HepG2 (cell line): Measurements from ENCODE around the gene C4B. TPM values are rescaled to one million over a fixed set of nuclear protein-coding genes. Genes with fewer than 3 reads are reported as not detected.

ENCODE experiments used
- FOXC1 ChIP-seq: sonication (generic); formaldehyde crosslinking; IDR thresholded peaks from 2 replicates; pipeline ENCODE4 v1.8.0; 2022; ENCODE audit warnings: mild to moderate bottlenecking, missing genetic modification reagents, borderline replicate concordance
- RFXANK ChIP-seq: IDR thresholded peaks from 2 replicates; pipeline ENCODE4 v1.6.1; 2016
- SMAD1 ChIP-seq: sonication (generic); formaldehyde crosslinking; IDR thresholded peaks from 2 replicates; pipeline ENCODE4 v1.4.0; 2020; ENCODE audit warnings: missing genetic modification reagents, low read depth, mild to moderate bottlenecking, borderline replicate concordance
- TARDBP ChIP-seq: sonication (generic); formaldehyde crosslinking; IDR thresholded peaks from 2 replicates; pipeline ENCODE4 v1.8.0; 2022; ENCODE audit warnings: mild to moderate bottlenecking, missing genetic modification reagents
- TOPORS ChIP-seq: sonication (generic); formaldehyde crosslinking; IDR thresholded peaks from 2 replicates; pipeline ENCODE4 v1.8.0; 2023; ENCODE audit warnings: mild to moderate bottlenecking, missing genetic modification reagents
- ZFP62 ChIP-seq: sonication (generic); formaldehyde crosslinking; IDR thresholded peaks from 2 replicates; pipeline ENCODE4 v1.4.0; 2020; ENCODE audit warnings: missing genetic modification reagents
- ZNF274 ChIP-seq: sonication (generic); formaldehyde crosslinking; IDR thresholded peaks from 2 replicates; pipeline ENCODE4 v1.5.1; 2020; ENCODE audit warnings: mild to moderate bottlenecking, missing genetic modification reagents
- polyA plus RNA-seq, 8 experiments: library from polyadenylated mRNA; depleted of rRNA in 3 of 8; stranded (reverse) in 7 of 8; unstranded in 1 of 8; fragments of >200 nt; fragmentation: Illumina TruSeq in 4 of 8; extraction: Trizol in 4 of 8; gene quantifications; 2 replicates each; pipeline versions ENCODE4 v1.2.1 to v1.2.3, GENCODE V29; 2011 to 2016; ENCODE audit warnings: low read depth in 4 of 8, missing spikeins in 1 of 8, mixed read lengths in 1 of 8; ENCODE audit not compliant: insufficient read depth in 1 of 8
- total RNA-seq, 5 experiments: library from RNA; depleted of rRNA; stranded (reverse); fragments of >200 nt; fragmentation: Illumina TruSeq; extraction: Trizol; gene quantifications; 2 replicates each; pipeline ENCODE4 v1.2.3, GENCODE V29; 2016; ENCODE audit warnings: low read depth in 1 of 5
- TF ChIP-seq, protein P1 (sequence below): sonication (generic); formaldehyde crosslinking; IDR thresholded peaks from 2 replicates; pipeline ENCODE4; 2020; ENCODE audit warnings: missing genetic modification reagents, mild to moderate bottlenecking, borderline replicate concordance
- TF ChIP-seq, protein P2 (sequence below): sonication (generic); formaldehyde crosslinking; IDR thresholded peaks from 2 replicates; pipeline ENCODE4 v1.4.0; 2020; ENCODE audit warnings: missing genetic modification reagents, mild to moderate bottlenecking, borderline replicate concordance
- TF ChIP-seq, protein P3 (sequence below), 2 experiments: fragments of 450-650 bp in 1 of 2; sonication (generic) in 1 of 2; formaldehyde crosslinking in 1 of 2; IDR thresholded peaks; 2 replicates each; pipeline versions ENCODE4 v1.6.1 to v1.8.0; 2016 to 2022; ENCODE audit warnings: antibody characterized with exemption in 1 of 2, mild to moderate bottlenecking in 1 of 2, missing genetic modification reagents in 1 of 2
- TF ChIP-seq, protein P4 (sequence below): sonication (generic); formaldehyde crosslinking; IDR thresholded peaks from 2 replicates; pipeline ENCODE4 v1.8.1; 2022; ENCODE audit warnings: mild to moderate bottlenecking, missing genetic modification reagents

C4B gene
- total and polyA plus RNA-seq, 2 of the 13 experiments (the other 11 are each of a cell fraction or from before 2014, with no cell fraction given), result 167 to 538 TPM

DNA sequence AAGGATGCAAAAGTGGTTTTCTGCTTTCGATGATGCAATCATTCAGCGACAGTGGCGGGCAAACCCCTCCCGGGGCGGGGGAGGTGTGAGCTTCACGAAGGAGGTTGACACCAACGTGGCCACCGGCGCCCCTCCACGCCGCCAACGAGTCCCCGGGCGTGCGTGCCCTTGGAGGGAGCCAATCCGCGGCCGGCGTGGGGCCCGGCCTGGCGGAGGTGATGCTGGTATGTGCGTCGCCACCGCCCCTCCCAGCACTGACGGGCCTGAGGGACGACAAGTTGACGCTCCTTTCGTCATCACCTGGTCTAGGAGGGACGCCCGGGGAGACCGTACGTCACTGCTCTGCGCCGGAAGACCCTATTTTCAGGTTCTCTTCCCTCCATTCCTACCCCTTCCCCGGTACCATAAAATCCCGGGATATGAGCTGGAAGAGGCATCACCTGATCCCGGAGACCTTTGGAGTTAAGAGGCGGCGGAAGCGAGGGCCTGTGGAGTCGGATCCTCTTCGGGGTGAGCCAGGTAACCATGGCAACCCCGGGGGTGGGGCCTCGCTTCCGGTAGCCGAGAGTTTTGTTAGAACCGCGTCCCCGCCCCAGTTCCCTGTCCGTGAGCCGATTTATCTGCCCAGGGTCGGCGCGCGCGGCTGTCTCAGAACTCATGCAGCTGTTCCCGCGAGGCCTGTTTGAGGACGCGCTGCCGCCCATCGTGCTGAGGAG is 42.4 kb upstream of the C4B start, which contains the start of gene DXO (continued):
- TF ChIP-seq, protein P1, sequence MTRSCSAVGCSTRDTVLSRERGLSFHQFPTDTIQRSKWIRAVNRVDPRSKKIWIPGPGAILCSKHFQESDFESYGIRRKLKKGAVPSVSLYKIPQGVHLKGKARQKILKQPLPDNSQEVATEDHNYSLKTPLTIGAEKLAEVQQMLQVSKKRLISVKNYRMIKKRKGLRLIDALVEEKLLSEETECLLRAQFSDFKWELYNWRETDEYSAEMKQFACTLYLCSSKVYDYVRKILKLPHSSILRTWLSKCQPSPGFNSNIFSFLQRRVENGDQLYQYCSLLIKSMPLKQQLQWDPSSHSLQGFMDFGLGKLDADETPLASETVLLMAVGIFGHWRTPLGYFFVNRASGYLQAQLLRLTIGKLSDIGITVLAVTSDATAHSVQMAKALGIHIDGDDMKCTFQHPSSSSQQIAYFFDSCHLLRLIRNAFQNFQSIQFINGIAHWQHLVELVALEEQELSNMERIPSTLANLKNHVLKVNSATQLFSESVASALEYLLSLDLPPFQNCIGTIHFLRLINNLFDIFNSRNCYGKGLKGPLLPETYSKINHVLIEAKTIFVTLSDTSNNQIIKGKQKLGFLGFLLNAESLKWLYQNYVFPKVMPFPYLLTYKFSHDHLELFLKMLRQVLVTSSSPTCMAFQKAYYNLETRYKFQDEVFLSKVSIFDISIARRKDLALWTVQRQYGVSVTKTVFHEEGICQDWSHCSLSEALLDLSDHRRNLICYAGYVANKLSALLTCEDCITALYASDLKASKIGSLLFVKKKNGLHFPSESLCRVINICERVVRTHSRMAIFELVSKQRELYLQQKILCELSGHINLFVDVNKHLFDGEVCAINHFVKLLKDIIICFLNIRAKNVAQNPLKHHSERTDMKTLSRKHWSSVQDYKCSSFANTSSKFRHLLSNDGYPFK (CRISPR knock-in tag), result peak; percentile 94; the same call in 1 of the 2 replicates
- peak; percentile 77; the same call in 1 of the 2 replicates for TF ChIP-seq TARDBP (CRISPR knock-in tag)
- TF ChIP-seq ZFP62 (CRISPR knock-in tag), result 0 out of 2 replicates have a peak, but pooled peaks have one; percentile 88
- TF ChIP-seq SMAD1, result no peak; the same call in 1 of the 2 replicates
- peak; percentile 20 for TF ChIP-seq TOPORS (CRISPR knock-in tag)
- TF ChIP-seq, protein P2, sequence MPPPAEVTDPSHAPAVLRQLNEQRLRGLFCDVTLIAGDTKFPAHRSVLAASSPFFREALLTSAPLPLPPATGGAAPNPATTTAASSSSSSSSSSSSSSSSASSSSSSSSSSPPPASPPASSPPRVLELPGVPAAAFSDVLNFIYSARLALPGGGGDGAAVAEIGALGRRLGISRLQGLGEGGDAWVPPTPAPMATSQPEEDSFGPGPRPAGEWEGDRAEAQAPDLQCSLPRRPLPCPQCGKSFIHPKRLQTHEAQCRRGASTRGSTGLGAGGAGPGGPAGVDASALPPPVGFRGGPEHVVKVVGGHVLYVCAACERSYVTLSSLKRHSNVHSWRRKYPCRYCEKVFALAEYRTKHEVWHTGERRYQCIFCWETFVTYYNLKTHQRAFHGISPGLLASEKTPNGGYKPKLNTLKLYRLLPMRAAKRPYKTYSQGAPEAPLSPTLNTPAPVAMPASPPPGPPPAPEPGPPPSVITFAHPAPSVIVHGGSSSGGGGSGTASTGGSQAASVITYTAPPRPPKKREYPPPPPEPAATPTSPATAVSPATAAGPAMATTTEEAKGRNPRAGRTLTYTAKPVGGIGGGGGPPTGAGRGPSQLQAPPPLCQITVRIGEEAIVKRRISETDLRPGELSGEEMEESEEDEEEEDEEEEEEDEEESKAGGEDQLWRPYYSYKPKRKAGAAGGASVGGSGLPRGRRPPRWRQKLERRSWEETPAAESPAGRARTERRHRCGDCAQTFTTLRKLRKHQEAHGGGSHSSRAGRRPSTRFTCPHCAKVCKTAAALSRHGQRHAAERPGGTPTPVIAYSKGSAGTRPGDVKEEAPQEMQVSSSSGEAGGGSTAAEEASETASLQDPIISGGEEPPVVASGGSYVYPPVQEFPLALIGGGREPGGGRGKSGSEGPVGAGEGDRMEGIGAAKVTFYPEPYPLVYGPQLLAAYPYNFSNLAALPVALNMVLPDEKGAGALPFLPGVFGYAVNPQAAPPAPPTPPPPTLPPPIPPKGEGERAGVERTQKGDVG (CRISPR knock-in tag), result peak; percentile 59; the same call in 1 of the 2 replicates
- peak; percentile 91; the same call in 1 of the 2 replicates for TF ChIP-seq RFXANK (CRISPR knock-in tag)
- peak; percentile 39; the same call in 1 of the 2 replicates for TF ChIP-seq ZNF274
- TF ChIP-seq FOXC1 (CRISPR knock-in tag), result peak; percentile 8
- TF ChIP-seq, protein P3, sequence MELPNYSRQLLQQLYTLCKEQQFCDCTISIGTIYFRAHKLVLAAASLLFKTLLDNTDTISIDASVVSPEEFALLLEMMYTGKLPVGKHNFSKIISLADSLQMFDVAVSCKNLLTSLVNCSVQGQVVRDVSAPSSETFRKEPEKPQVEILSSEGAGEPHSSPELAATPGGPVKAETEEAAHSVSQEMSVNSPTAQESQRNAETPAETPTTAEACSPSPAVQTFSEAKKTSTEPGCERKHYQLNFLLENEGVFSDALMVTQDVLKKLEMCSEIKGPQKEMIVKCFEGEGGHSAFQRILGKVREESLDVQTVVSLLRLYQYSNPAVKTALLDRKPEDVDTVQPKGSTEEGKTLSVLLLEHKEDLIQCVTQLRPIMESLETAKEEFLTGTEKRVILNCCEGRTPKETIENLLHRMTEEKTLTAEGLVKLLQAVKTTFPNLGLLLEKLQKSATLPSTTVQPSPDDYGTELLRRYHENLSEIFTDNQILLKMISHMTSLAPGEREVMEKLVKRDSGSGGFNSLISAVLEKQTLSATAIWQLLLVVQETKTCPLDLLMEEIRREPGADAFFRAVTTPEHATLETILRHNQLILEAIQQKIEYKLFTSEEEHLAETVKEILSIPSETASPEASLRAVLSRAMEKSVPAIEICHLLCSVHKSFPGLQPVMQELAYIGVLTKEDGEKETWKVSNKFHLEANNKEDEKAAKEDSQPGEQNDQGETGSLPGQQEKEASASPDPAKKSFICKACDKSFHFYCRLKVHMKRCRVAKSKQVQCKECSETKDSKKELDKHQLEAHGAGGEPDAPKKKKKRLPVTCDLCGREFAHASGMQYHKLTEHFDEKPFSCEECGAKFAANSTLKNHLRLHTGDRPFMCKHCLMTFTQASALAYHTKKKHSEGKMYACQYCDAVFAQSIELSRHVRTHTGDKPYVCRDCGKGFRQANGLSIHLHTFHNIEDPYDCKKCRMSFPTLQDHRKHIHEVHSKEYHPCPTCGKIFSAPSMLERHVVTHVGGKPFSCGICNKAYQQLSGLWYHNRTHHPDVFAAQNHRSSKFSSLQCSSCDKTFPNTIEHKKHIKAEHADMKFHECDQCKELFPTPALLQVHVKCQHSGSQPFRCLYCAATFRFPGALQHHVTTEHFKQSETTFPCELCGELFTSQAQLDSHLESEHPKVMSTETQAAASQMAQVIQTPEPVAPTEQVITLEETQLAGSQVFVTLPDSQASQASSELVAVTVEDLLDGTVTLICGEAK (IDR thresholded peaks at IDR 0.05), result peak; percentile 83
- TF ChIP-seq, protein P3 (CRISPR knock-in tag; IDR thresholded peaks at IDR 0.05), result peak; percentile 75
- TF ChIP-seq, protein P4, sequence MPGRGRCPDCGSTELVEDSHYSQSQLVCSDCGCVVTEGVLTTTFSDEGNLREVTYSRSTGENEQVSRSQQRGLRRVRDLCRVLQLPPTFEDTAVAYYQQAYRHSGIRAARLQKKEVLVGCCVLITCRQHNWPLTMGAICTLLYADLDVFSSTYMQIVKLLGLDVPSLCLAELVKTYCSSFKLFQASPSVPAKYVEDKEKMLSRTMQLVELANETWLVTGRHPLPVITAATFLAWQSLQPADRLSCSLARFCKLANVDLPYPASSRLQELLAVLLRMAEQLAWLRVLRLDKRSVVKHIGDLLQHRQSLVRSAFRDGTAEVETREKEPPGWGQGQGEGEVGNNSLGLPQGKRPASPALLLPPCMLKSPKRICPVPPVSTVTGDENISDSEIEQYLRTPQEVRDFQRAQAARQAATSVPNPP, result no peak
